GM18499 (cell line): ENCODE data around the gene PVR.
"Not testable (repeated sequence)": the region's sequence is repeated elsewhere in the genome, so short reads cannot be mapped to it uniquely, and the experiment has no call there.

ENCODE experiments used
- ATAC-seq: cut with Tn5 transposase; IDR thresholded peaks from one replicate; pipeline ENCODE4 v1.9.1; 2021; ENCODE audit warnings: moderate number of reproducible peaks; ENCODE audit not compliant: insufficient read depth, unreplicated experiment

The PVR gene

GRCh38 chr19:44617110-44617880 is 26.4 kb upstream of the PVR start:
- no peak for ATAC-seq

- ATAC-seq = no peak
Measured at GRCh38 chr19:44618640-44619357, 24.9 kb upstream of the PVR start.

- no peak for ATAC-seq
Measured at GRCh38 chr19:44620667-44621066, 23.0 kb upstream of the PVR start.

GRCh38 chr19:44621367-44621766 is 22.3 kb upstream of the PVR start:
- ATAC-seq = no peak

- no peak for ATAC-seq
Measured at GRCh38 chr19:44623080-44623479, 20.6 kb upstream of the PVR start.

- ATAC-seq = no peak
Measured at GRCh38 chr19:44623626-44624025, 20.1 kb upstream of the PVR start.

- no peak for ATAC-seq
Measured at GRCh38 chr19:44624840-44625354, 18.8 kb upstream of the PVR start.

GRCh38 chr19:44625637-44626036 is 18.1 kb upstream of the PVR start:
- not testable (repeated sequence) for ATAC-seq

- ATAC-seq = no peak
Measured at GRCh38 chr19:44626048-44626624, 17.6 kb upstream of the PVR start.

GRCh38 chr19:44627631-44628030 is 16.1 kb upstream of the PVR start:
- no peak for ATAC-seq

GRCh38 chr19:44628793-44629192 is 14.9 kb upstream of the PVR start:
- ATAC-seq = no peak

- not testable (repeated sequence) for ATAC-seq
Measured at GRCh38 chr19:44631611-44632010, 12.1 kb upstream of the PVR start.

- ATAC-seq = not testable (repeated sequence)
Measured at GRCh38 chr19:44634058-44634457, 9.7 kb upstream of the PVR start.

- ATAC-seq = no peak
Measured at GRCh38 chr19:44634785-44635184, 8.9 kb upstream of the PVR start.

- ATAC-seq = no peak
Measured at GRCh38 chr19:44635581-44636438, 7.9 kb upstream of the PVR start.

- ATAC-seq = no peak
Measured at GRCh38 chr19:44636439-44637389, 7.0 kb upstream of the PVR start.

- ATAC-seq = no peak
Measured at GRCh38 chr19:44637390-44637764, 6.3 kb upstream of the PVR start.

- ATAC-seq = no peak
Measured at GRCh38 chr19:44640518-44640917, 3.2 kb upstream of the PVR start.
